Keratinocyte (primary cell): ENCODE results near the gene MS4A18. TPM values are rescaled to one million over a fixed set of nuclear protein-coding genes. Genes with fewer than 3 reads are reported as not detected.

Experiments
- DNase-seq: peaks from one replicate; pipeline ENCODE4 v3.0.0-alpha.2; 2011; ENCODE audit warnings: low read depth, missing footprints, low spot score
- FAIRE-seq: peaks from 2 replicates; lab custom pipeline; 2011; peaks lifted over from hg19 to GRCh38; lab: Jason Lieb, UNC
- H2AFZ ChIP-seq: 2 replicates; pipeline ENCODE4 v1.6.0; 2012; ENCODE audit warnings: low read length, control low read depth, inconsistent platforms; ENCODE audit not compliant: control insufficient read depth
- H3K27ac ChIP-seq: 2 replicates; pipeline ENCODE4 v1.5.1; 2011; ENCODE audit warnings: low read length; ENCODE audit not compliant: control insufficient read depth, insufficient read depth
- H3K27me3 ChIP-seq: 3 replicates; pipeline ENCODE4 v1.6.0; 2011; ENCODE audit warnings: low read length; ENCODE audit not compliant: control insufficient read depth, insufficient read depth; ENCODE audit errors: extremely low read depth
- H3K36me3 ChIP-seq, 2 experiments: 2 replicates in 1 of 2; 3 replicates in 1 of 2; pipeline ENCODE4 v1.5.1; 2011; ENCODE audit warnings: low read length in 2 of 2, mild to moderate bottlenecking in 1 of 2; ENCODE audit not compliant: control insufficient read depth in 2 of 2, insufficient read depth in 2 of 2; ENCODE audit errors: extremely low read depth in 1 of 2
- H3K4me1 ChIP-seq: 3 replicates; pipeline ENCODE4 v1.5.1; 2011; ENCODE audit warnings: low read length; ENCODE audit not compliant: control insufficient read depth, insufficient read depth; ENCODE audit errors: extremely low read depth
- H3K4me2 ChIP-seq: 3 replicates; pipeline ENCODE4 v1.6.0; 2011; ENCODE audit warnings: low read depth, low read length; ENCODE audit not compliant: control insufficient read depth, insufficient read depth; ENCODE audit errors: extremely low read depth
- H3K4me3 ChIP-seq, 3 experiments: fragments of 200-600 bp in 1 of 3; sonication (generic) in 1 of 3; 2 replicates in 2 of 3; 3 replicates in 1 of 3; pipeline ENCODE4 v1.5.1; 2011 to 2016; ENCODE audit warnings: low read length in 3 of 3, mild to moderate bottlenecking in 3 of 3, control low read depth in 2 of 3, inconsistent platforms in 1 of 3, low read depth in 1 of 3, mixed read lengths in 1 of 3, mixed run types in 1 of 3, moderate library complexity in 1 of 3; ENCODE audit not compliant: control insufficient read depth in 2 of 3, insufficient read depth in 2 of 3; ENCODE audit errors: extremely low read depth in 1 of 3
- H3K79me2 ChIP-seq: 2 replicates; pipeline ENCODE4 v1.6.0; 2012; ENCODE audit warnings: low read length; ENCODE audit not compliant: control insufficient read depth, insufficient read depth
- H3K9ac ChIP-seq: 3 replicates; pipeline ENCODE4 v1.6.0; 2011; ENCODE audit warnings: low read length; ENCODE audit not compliant: control insufficient read depth, insufficient read depth; ENCODE audit errors: extremely low read depth
- H3K9me1 ChIP-seq: 3 replicates; pipeline ENCODE4 v1.6.0; 2011; ENCODE audit warnings: low read length; ENCODE audit not compliant: control insufficient read depth, insufficient read depth; ENCODE audit errors: extremely low read depth
- H3K9me3 ChIP-seq: 2 replicates; pipeline ENCODE4 v1.5.1; 2012; ENCODE audit warnings: low read depth, low read length; ENCODE audit not compliant: control insufficient read depth
- H4K20me1 ChIP-seq: 3 replicates; pipeline ENCODE4 v1.6.0; 2011; ENCODE audit warnings: low read length; ENCODE audit not compliant: control insufficient read depth, insufficient read depth; ENCODE audit errors: extremely low read depth
- CTCF ChIP-seq, 3 experiments: IDR thresholded peaks in 1 of 3; conservative IDR thresholded peaks in 1 of 3; optimal IDR thresholded peaks in 1 of 3; 2 replicates in 2 of 3; 3 replicates in 1 of 3; pipeline versions ENCODE3 to v1.5.1; 2011; ENCODE audit warnings: low read length in 3 of 3, mild to moderate bottlenecking in 3 of 3, moderate library complexity in 2 of 3, control low read depth in 1 of 3, inconsistent platforms in 1 of 3; ENCODE audit not compliant: insufficient read depth in 2 of 3; ENCODE audit errors: extremely low read depth in 1 of 3
- EZH2 ChIP-seq: IDR thresholded peaks from one replicate; pipeline ENCODE4 v1.6.1; 2012; ENCODE audit warnings: inconsistent platforms, mild to moderate bottlenecking, low read length, moderate library complexity
- dilution Hi-C: fragments of 300-500 bp; cut with MboI; formaldehyde crosslinking; loops from one replicate; pipeline ENCODE4 v1.7.0; 2020; ENCODE audit warnings: low sequenced_read_pairs; ENCODE audit not compliant: extremely low pct_ligation_motif_present
- polyA plus RNA-seq, 5 experiments: library from polyadenylated mRNA; depleted of rRNA in 3 of 5; stranded (reverse) in 3 of 5; stranded (forward) in 1 of 5; unstranded in 1 of 5; fragments of >200 nt; gene quantifications; 1 replicate in 1 of 5; 2 replicates in 3 of 5; 3 replicates in 1 of 5; pipeline versions ENCODE4 v1.2.1 to v1.2.3, GENCODE V29; 2011 to 2012; ENCODE audit warnings: missing spikeins in 2 of 5, low read depth in 1 of 5, low replicate concordance in 1 of 5

MS4A18 gene
- polyA plus RNA-seq, 1 donor (not counting 4 experiments of a cell fraction or from before 2014, with no cell fraction given), result not detected

DNA sequence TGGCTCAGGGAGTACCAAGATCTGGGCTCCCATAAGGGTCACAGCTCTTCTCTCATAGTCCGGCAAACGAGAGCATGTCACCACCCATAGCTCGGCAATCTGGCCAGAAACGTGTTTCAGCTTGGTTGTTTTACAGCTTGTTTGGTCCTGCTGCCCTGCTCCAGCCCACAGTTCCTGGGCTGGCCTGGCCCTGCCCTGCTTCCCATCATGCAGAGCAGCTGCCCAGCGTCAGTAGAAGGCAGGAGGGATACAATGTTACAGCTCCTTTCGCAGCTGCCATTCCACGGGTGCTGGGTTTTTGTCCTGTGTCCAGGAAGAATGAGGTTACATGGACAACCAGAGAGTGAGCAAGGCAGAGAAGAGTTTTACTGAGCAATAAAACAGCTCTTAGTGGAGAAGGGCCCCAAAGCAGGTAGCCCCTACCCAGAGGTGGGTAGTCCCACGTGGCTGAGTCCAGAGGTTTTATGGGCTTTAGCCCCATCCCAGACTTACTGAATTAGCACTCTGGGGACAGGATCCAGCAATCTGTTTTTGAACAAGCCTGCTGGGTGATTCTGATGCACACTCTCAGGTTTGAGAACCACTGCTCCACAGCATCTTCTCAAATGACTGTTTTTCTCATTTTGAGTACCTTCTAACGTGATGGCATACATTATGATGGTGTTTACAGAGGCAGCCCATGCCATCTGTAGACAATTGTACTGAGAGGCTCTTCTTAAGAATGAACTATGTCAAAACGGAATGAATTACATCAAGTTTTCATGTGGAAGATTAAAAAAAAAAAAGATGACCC lies 5.8 kb upstream of the MS4A18 start:
- H3K4me3 ChIP-seq, result no peak overlapping the region
- no peaks in the 10 kb centered on the region for H3K36me3 ChIP-seq
- dilution Hi-C loops, result no loop called here
- H3K27ac ChIP-seq, result no peak overlapping the region
- H3K9me3 ChIP-seq, result no peaks in the 10 kb centered on the region
- H3K4me2 ChIP-seq, result no peak overlapping the region
- no peaks in the 10 kb centered on the region for H3K27me3 ChIP-seq
- H3K79me2 ChIP-seq, result no peaks in the 10 kb centered on the region
- FAIRE-seq (no peak), DNase-seq (no peak)
- no peaks in the 10 kb centered on the region for H4K20me1 ChIP-seq
- no peak overlapping the region for H2AFZ ChIP-seq
- TF ChIP-seq EZH2 (no peak), CTCF (optimal IDR thresholded peaks at IDR 0.05 in 1 of 3, IDR thresholded peaks at IDR 0.05 in 1 of 3, conservative IDR thresholded peaks at IDR 0.05 in 1 of 3; ENCODE audit: extremely low read depth in 1 of 3, insufficient read depth in 2 of 3, low read length in 3 of 3) (no peak)
- H3K4me1 ChIP-seq, result no peaks in the 10 kb centered on the region
- H3K9ac ChIP-seq, result no peak overlapping the region
- no peaks in the 10 kb centered on the region for H3K9me1 ChIP-seq

DNA sequence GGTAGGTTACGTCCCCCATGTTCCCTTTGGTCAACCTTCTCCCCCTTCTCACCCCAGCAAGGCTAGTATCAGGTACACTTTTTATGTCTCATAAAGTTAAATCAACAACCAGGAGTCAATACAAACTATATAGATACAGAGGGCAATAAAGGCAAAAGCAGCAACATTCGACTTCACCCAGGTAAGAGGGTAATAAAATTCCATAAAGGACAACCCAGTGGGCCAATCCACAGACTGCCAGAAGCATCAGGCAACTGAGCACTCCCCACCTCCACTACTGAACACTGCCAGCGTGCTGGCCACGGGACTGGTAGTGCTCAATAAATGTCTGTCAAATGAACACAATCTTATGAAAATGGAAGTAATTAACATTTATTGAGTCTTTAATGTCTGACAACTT lies 5.1 kb upstream of the MS4A18 start:
- no peaks in the 10 kb centered on the region for H3K4me1 ChIP-seq
- no peak for FAIRE-seq

More for the DNA sequence above, 5.1 kb upstream of the MS4A18 start:
- H3K79me2 ChIP-seq, result no peaks in the 10 kb centered on the region
- no peaks in the 10 kb centered on the region for H3K9me1 ChIP-seq
- dilution Hi-C loops, result no loop called here
- H2AFZ ChIP-seq, result no peak overlapping the region
- DNase-seq, result no peak
- no peak overlapping the region for H3K27ac ChIP-seq
- H3K36me3 ChIP-seq, result no peaks in the 10 kb centered on the region
- H3K4me2 ChIP-seq, result no peak overlapping the region
- H4K20me1 ChIP-seq, result no peaks in the 10 kb centered on the region
- H3K9ac ChIP-seq, result no peak overlapping the region
- no peaks in the 10 kb centered on the region for H3K27me3 ChIP-seq
- no peak overlapping the region for H3K4me3 ChIP-seq
- no peak for TF ChIP-seq EZH2
- TF ChIP-seq CTCF (optimal IDR thresholded peaks at IDR 0.05 in 1 of 3, IDR thresholded peaks at IDR 0.05 in 1 of 3, conservative IDR thresholded peaks at IDR 0.05 in 1 of 3; ENCODE audit: extremely low read depth in 1 of 3, insufficient read depth in 2 of 3, low read length in 3 of 3), result no peak
- H3K9me3 ChIP-seq, result no peaks in the 10 kb centered on the region
